PC-9 (cell line): ENCODE measurements around the gene RIPOR1. TPM values are rescaled to one million over a fixed set of nuclear protein-coding genes. Genes with fewer than 3 reads are reported as not detected.
A peak's percentile ranks its signal among the peaks of the same experiment; 100 is the strongest.

Source experiments
- BruUV-seq: library from RNA; stranded (reverse); fragments of 400-500 nt; replicated peaks from 2 replicates; lab custom pipeline; 2021; lab: Mats Ljungman, UMichigan
- CTCF ChIA-PET: fragments of 300-600 bp; sonication (Branson Sonifier 250); formaldehyde crosslinking; loops from one replicate; lab custom pipeline; 2022; ENCODE audit warnings: antibody characterized with exemption; lab: Charles Lee
- POLR2A ChIA-PET: fragments of 300-600 bp; sonication (Branson Sonifier 250); formaldehyde crosslinking; loops from one replicate; lab custom pipeline; 2022; ENCODE audit warnings: antibody characterized with exemption; ENCODE audit not compliant: unreplicated experiment; lab: Charles Lee
- DNase-seq, 2 experiments: peaks; one replicate each; pipeline versions ENCODE4 v3.0.0 to v3.0.0-alpha.2; 2015 to 2022; ENCODE audit warnings: mixed read lengths in 1 of 2
- H2AFZ ChIP-seq: fragments of 200-600 bp; sonication (generic); 2 replicates; pipeline ENCODE4 v1.8.1; 2017; ENCODE audit warnings: antibody characterized with exemption
- H3F3A ChIP-seq: fragments of 200-600 bp; sonication (generic); 2 replicates; pipeline ENCODE4 v1.8.1; 2017; ENCODE audit warnings: antibody characterized with exemption, mild to moderate bottlenecking, low read depth; ENCODE audit not compliant: insufficient read depth
- H3K27ac ChIP-seq: fragments of 200-600 bp; sonication (generic); 2 replicates; pipeline ENCODE4 v1.6.1; 2016; ENCODE audit warnings: mixed run types
- H3K27me3 ChIP-seq: fragments of 200-600 bp; sonication (generic); 2 replicates; pipeline ENCODE4 v1.6.1; 2016; ENCODE audit warnings: low read depth, mixed run types; ENCODE audit not compliant: insufficient read depth
- H3K36me3 ChIP-seq: fragments of 200-600 bp; sonication (generic); 2 replicates; pipeline ENCODE4 v1.6.1; 2016; ENCODE audit warnings: low read depth, mixed run types
- H3K4me1 ChIP-seq: fragments of 200-600 bp; sonication (generic); replicated peaks from 2 replicates; pipeline ENCODE4 v1.6.1; 2016; ENCODE audit warnings: mixed run types; ENCODE audit not compliant: insufficient read depth
- H3K4me2 ChIP-seq: fragments of 200-600 bp; sonication (generic); 2 replicates; pipeline ENCODE4 v1.6.1; 2017; ENCODE audit warnings: mixed run types
- H3K4me3 ChIP-seq: fragments of 200-600 bp; sonication (generic); 2 replicates; pipeline ENCODE4 v1.6.1; 2016; ENCODE audit warnings: mixed run types
- H3K79me2 ChIP-seq: fragments of 200-600 bp; sonication (generic); 2 replicates; pipeline ENCODE4 v1.6.1; 2017; ENCODE audit warnings: low read depth, mixed run types
- H3K9me2 ChIP-seq: fragments of 200-600 bp; sonication (generic); 2 replicates; pipeline ENCODE4 v1.8.1; 2017; ENCODE audit warnings: mild to moderate bottlenecking; ENCODE audit not compliant: insufficient read depth
- H3K9me3 ChIP-seq: fragments of 200-600 bp; sonication (generic); 2 replicates; pipeline ENCODE4 v1.8.1; 2016; ENCODE audit warnings: low read depth; ENCODE audit not compliant: insufficient read depth
- H4K20me1 ChIP-seq: fragments of 200-600 bp; sonication (generic); 2 replicates; pipeline ENCODE4 v1.8.1; 2017; ENCODE audit not compliant: insufficient read depth
- CTCF ChIP-seq: fragments of 200-600 bp; sonication (generic); conservative IDR thresholded peaks from 2 replicates; pipeline ENCODE4 v1.6.1; 2017; ENCODE audit warnings: mixed run types, antibody characterized with exemption, mild to moderate bottlenecking, moderate library complexity
- EZH2 ChIP-seq: fragments of 200-600 bp; sonication (generic); IDR thresholded peaks from 2 replicates; pipeline ENCODE4 v1.8.0; 2017; ENCODE audit warnings: antibody characterized with exemption, low read depth
- intact Hi-C: fragments of 100-400 bp; cut with micrococcal nuclease; formaldehyde crosslinking; loops from one replicate; pipeline ENCODE4 v1.10.0; 2022; ENCODE audit not compliant: unreplicated experiment
- total RNA-seq: library from RNA; stranded (reverse); gene quantifications from 2 replicates; pipeline ENCODE4 v1.2.3, GENCODE V29; 2021

RIPOR1 gene
- total RNA-seq, 1 experiment from 2014 or later, result 76.7 TPM

GRCh38 chr16:67546091-67546501 is 17.5 kb downstream of the RIPOR1 start:
- Histone ChIP-seq H3K27ac (no peak overlapping the region), H3K9me3 (no peaks in the 10 kb centered on the region), H3K9me2 (no peaks in the 10 kb centered on the region), H3K4me2 (no peak overlapping the region), H3K27me3 (no peaks in the 10 kb centered on the region), H3K4me3 (no peak overlapping the region), H3K36me3 (no peaks in the 10 kb centered on the region), H2AFZ (no peak overlapping the region), H3K79me2 (no peaks in the 10 kb centered on the region), H4K20me1 (0 out of 2 replicates have a peak, but pooled peaks cover 2% of the 10 kb centered on the region), H3K4me1 (no peaks in the 10 kb centered on the region), H3F3A (peaks cover 17% of the 10 kb centered on the region; the same call in 1 of the 2 replicates)
- DNase-seq, result no peak
- TF ChIP-seq EZH2, result no peak
- no peak for TF ChIP-seq CTCF
- ChIA-PET POLR2A (no interaction called here), CTCF (interaction anchor here (1.4 kb wide), 1 partner anchor 10 kb away, joined by 12 read pairs; no protein-coding TSS in a partner anchor)
- no TSS peak for BruUV-seq
- intact Hi-C loops, result loop anchor here (2.0 kb wide), 1 partner anchor 25 kb away; no protein-coding TSS in a partner anchor

GRCh38 chr16:67546761-67547422 is 18.3 kb downstream of the RIPOR1 start:
- POLR2A ChIA-PET, result interaction anchor here (0.6 to 0.7 kb wide), 3 partner anchors 12 to 29 kb away, joined by 3 to 14 read pairs (median 11); no protein-coding TSS in a partner anchor

More at GRCh38 chr16:67546761-67547422, 18.3 kb downstream of the RIPOR1 start:
- Histone ChIP-seq H3K9me3 (no peaks in the 10 kb centered on the region), H4K20me1 (no peaks in the 10 kb centered on the region), H3F3A (peaks cover 15% of the 10 kb centered on the region; the same call in 1 of the 2 replicates), H3K36me3 (no peaks in the 10 kb centered on the region), H3K4me1 (no peaks in the 10 kb centered on the region), H3K4me2 (no peak overlapping the region), H3K27me3 (no peaks in the 10 kb centered on the region), H3K9me2 (no peaks in the 10 kb centered on the region), H3K27ac (no peak overlapping the region), H3K4me3 (no peak overlapping the region), H3K79me2 (no peaks in the 10 kb centered on the region), H2AFZ (no peak overlapping the region)
- BruUV-seq, result no TSS peak
- TF ChIP-seq EZH2 (no peak), CTCF (peak; percentile 84)
- peak in 1 of 2 experiments; percentile 75 for DNase-seq
- CTCF ChIA-PET, result interaction anchor here (0.5 to 1.4 kb wide), 5 partner anchors 9 to 391 kb away, joined by 3 to 12 read pairs (median 4); partner anchors contain the start of gene CTCF
- intact Hi-C loops, result loop anchor here (2.0 kb wide), 1 partner anchor 26 kb away; no protein-coding TSS in a partner anchor
